GM21723 (cell line): Measurements from ENCODE around the gene CADM2.
"Not testable (repeated sequence)": the region's sequence is repeated elsewhere in the genome, so short reads cannot be mapped to it uniquely, and the experiment has no call there.

Source experiments
- ATAC-seq: cut with Tn5 transposase; IDR thresholded peaks from one replicate; pipeline ENCODE4 v1.9.1; 2021; ENCODE audit warnings: mild to moderate bottlenecking, moderate library complexity; ENCODE audit not compliant: unreplicated experiment

The CADM2 gene

GRCh38 chr3:85881833-85882393 is 923.1 kb downstream of the CADM2 start:
- ATAC-seq: no peak

- ATAC-seq: no peak
These were observed 931.3 kb downstream of the CADM2 start for GRCh38 chr3:85890043-85890555.

- no peak for ATAC-seq
These were observed 944.6 kb downstream of the CADM2 start for GRCh38 chr3:85903434-85903833.

GRCh38 chr3:85912980-85913379 is 954.2 kb downstream of the CADM2 start:
- ATAC-seq: no peak

- no peak for ATAC-seq
These were observed 963.6 kb downstream of the CADM2 start for GRCh38 chr3:85922374-85922773.

GRCh38 chr3:85930718-85931117 is 971.9 kb downstream of the CADM2 start:
- no peak for ATAC-seq

GRCh38 chr3:85933326-85933725 is 974.5 kb downstream of the CADM2 start:
- ATAC-seq: no peak

- ATAC-seq: no peak
These were observed 976.4 kb downstream of the CADM2 start for GRCh38 chr3:85935171-85935570.

- ATAC-seq: no peak
These were observed 980.3 kb downstream of the CADM2 start for GRCh38 chr3:85939074-85939482.

- no peak for ATAC-seq
These were observed 991.6 kb downstream of the CADM2 start for GRCh38 chr3:85950435-85950834.

GRCh38 chr3:85960793-85961192 is 1002.0 kb downstream of the CADM2 start:
- no peak for ATAC-seq

GRCh38 chr3:85977615-85978338 is 1019.0 kb downstream of the CADM2 start:
- no peak for ATAC-seq

- no peak for ATAC-seq
These were observed 1020.2 kb downstream of the CADM2 start for GRCh38 chr3:85979034-85979433.

- not testable (repeated sequence) for ATAC-seq
These were observed 1030.8 kb downstream of the CADM2 start for GRCh38 chr3:85989581-85989980.

- no peak for ATAC-seq
These were observed 1070.8 kb downstream of the CADM2 start for GRCh38 chr3:86029590-86029989.

GRCh38 chr3:86037916-86038315 is 1079.1 kb downstream of the CADM2 start:
- ATAC-seq: no peak

GRCh38 chr3:86046436-86047136 is 1087.8 kb downstream of the CADM2 start:
- no peak for ATAC-seq

- ATAC-seq: no peak
These were observed 1088.4 kb downstream of the CADM2 start for GRCh38 chr3:86047161-86047560.

GRCh38 chr3:86051058-86051457 is 1092.3 kb downstream of the CADM2 start:
- ATAC-seq: no peak

GRCh38 chr3:86056032-86056431 is 1097.2 kb downstream of the CADM2 start:
- no peak for ATAC-seq

- no peak for ATAC-seq
These were observed 1098.2 kb downstream of the CADM2 start for GRCh38 chr3:86056962-86057361.

- no peak for ATAC-seq
These were observed 1115.0 kb downstream of the CADM2 start for GRCh38 chr3:86073799-86074198.
